T47D (cell line): ENCODE data around the gene CAPN6.

Experiments used
- DNase-seq, 2 experiments: peaks; one replicate each; pipeline versions ENCODE4 v3.0.0 to v3.0.0-alpha.2; 2011 to 2012; ENCODE audit warnings: low read depth in 1 of 2, low spot score in 1 of 2
- JUND ChIP-seq: IDR thresholded peaks from 2 replicates; pipeline ENCODE4 v1.6.1; 2012; ENCODE audit warnings: low read depth
- in situ Hi-C: cut with HindIII; loops from 2 replicates; pipeline ENCODE4 v1.10.0; 2016; ENCODE audit warnings: low sequenced_read_pairs, low pct_unique_long_range_greater_than_20kb

The CAPN6 gene

DNA sequence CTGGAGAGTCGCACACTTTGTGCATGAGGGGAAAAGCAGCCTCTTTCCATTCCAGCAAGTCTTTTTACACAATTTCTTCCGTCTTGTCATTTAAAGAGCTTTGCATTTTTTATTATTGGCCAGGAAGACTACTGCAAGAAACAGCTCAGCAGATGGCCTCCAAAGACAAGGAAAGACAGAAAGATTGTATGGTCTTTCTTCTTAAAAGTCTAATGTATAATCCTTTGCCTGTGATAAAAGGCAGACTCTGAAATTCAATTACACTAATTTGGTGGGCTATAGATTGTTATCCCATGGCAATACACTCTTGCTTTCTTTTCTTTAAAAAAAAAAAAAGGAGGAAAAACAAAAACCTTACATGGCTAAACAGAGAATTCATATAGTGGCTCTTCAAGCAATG lies 5.9 kb downstream of the CAPN6 start:
- no peak for DNase-seq
- no peak for TF ChIP-seq JUND
- in situ Hi-C loops: no loop called here

DNA sequence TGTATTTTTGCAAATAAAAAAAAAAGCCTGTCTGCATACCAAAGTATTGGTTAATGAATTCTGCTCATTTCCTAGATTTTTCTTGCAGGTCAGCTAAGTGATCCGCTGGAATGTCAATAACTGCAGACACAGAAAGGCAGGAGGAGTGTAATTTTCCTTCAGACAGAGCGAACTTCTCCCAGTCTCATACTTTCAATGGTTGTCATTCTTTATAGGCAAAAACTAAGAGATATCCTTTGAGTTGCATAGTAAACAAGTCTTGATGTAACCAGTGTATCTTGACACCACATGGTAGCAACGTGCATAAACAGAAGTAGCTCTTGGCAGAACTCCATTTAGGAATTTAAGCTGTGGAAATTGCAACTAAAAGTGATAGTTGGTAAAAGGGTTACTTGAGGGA lies 8.2 kb downstream of the CAPN6 start:
- no peak for TF ChIP-seq JUND
- no peak for DNase-seq
- in situ Hi-C loops: no loop called here

DNA sequence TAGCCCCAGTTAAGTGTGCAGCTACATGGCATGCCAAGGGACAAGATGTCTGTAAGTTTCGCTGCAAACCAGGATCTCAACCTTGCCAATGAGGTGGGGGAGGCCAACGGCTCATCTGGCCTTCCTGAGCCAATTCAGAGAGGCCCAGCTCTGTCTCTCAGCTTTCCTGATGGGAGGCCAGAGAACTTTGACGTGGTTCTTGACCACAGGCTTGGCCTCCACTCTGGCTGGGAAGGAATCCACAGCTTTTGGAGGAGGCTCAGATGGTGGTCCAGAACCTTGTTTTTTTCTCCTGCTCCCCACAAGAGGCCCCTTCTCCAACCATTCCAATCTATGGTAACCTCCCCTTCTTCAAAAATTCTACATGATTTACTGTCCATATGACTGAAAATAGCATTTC lies 9.8 kb downstream of the CAPN6 start:
- TF ChIP-seq JUND: no peak
- no peak for DNase-seq
- in situ Hi-C loops: no loop called here

DNA sequence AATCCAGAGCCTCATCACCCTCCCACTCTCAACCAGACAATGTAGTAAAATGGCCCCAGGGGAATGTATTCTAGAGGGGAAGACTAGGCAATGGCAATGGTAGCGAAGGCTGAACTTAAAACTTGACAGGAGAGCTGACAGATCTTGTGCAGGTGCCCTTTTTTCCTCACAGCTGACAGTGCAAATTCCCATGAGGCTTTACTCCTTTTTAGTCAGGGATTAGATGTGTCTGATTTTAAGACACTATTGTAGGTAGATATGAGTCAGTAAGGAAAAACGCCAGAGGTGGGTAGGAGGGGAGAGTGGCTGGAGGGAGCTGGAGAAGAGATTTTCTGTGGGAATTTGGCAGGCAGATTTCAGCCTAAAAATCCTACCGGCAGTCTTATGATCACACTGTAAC lies 10.7 kb downstream of the CAPN6 start:
- no peak for DNase-seq
- no peak for TF ChIP-seq JUND
- in situ Hi-C loops: no loop called here

- no peak for DNase-seq
- in situ Hi-C loops: no loop called here
- no peak for TF ChIP-seq JUND
Observed at GRCh38 chrX:111257733-111258132, 12.6 kb downstream of the CAPN6 start.

DNA sequence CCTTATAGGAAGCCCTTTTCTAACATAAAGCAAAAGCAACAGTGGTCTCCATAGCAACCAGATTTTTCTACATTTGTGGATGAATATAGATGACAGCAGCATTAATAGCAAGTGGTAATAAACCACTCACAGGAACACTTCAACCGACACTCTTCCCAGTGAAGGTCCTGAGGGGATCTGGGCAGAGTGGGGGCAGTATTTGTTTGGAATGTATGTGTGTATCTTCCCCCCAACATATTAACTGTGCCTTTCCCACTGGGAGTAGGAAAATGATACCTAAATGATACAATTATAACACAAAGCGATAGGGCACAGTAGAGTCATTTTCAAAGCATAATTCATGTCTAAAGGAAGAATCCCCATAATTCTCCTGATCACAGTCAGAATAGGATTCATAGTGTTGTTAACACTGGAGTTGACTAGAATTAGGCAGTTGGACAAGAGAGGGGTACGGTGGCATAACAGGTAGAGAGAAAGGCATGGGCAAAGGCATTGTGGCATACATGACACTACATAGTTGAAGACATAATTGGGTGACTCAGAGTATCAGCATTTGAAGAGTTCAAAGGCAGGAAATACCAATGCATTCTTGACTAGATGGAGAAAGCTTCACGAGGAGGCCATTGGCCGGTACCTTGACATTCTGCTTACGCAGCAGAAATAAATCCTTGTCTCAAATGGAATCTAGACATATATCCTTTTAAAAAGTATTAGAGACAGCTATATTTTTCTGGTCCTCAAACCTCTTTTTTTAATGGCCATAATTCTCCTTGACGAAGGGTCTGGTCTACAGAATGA lies 15.2 kb downstream of the CAPN6 start:
- in situ Hi-C loops: no loop called here
- no peak for TF ChIP-seq JUND
- DNase-seq: no peak

DNA sequence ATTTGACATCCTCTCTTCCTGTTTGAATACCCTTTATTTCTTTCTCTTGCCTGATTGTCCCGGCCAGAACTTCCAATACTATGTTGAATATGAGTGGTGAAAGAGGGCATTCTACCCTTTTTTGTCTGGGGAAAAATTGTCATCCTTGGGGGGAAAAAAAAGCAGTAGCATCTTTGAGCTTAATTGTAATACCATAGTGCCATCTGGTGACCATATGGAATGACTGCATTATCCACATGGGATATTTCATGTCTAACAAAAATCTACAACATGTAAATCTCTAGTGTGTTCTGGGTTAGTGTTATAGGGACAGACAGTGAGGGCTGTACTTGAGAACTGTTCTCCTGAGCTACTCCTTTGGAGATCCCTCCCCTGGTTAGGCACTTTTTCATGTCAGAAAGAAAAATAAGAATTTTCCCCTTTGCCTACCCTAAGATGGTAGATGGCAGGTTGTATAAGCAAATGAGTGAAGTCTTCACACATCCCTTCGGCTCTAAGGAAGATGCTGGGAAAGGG lies 26.0 kb downstream of the CAPN6 start:
- in situ Hi-C loops: no loop called here
- DNase-seq: peak in 1 of 2 experiments; percentile 12
- no peak for TF ChIP-seq JUND

DNA sequence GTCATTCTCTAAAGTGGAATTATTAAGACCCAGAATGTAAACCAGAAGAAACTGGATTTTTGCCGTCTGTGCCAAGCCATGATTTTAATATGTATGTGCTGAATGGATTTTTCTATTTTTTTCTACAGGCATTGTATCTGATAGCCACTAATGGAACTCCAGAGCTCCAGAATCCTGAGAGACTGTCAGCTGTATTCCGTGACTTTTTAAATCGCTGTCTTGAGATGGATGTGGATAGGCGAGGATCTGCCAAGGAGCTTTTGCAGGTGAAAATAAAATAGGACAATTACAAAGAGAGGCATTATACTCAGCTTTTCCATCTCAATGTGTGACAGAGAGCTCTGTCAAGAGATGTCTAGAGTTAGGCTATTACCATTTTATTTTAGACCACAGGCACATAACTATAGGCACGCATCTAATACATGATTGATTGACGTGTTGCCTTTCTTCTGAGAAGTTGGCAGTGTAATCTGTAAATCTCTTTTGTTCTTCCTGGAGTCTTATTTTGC lies 53.9 kb downstream of the CAPN6 start:
- TF ChIP-seq JUND: no peak
- in situ Hi-C loops: no loop called here
- no peak for DNase-seq

GRCh38 chrX:111207851-111208250 lies 62.4 kb downstream of the CAPN6 start:
- in situ Hi-C loops: no loop called here
- TF ChIP-seq JUND: no peak
- no peak for DNase-seq

GRCh38 chrX:111200327-111200726 lies 70.0 kb downstream of the CAPN6 start:
- in situ Hi-C loops: no loop called here
- DNase-seq: no peak
- TF ChIP-seq JUND: no peak

- in situ Hi-C loops: no loop called here
Observed at GRCh38 chrX:111199505-111199904, 70.8 kb downstream of the CAPN6 start.

More at GRCh38 chrX:111199505-111199904, 70.8 kb downstream of the CAPN6 start:
- TF ChIP-seq JUND: no peak
- no peak for DNase-seq
